GM12874 (cell line): ENCODE measurements around the gene TDRD10.

Experiments
- TF ChIP-seq, protein P1 (sequence below): IDR thresholded peaks from 2 replicates; pipeline ENCODE4 v1.5.1; 2011; ENCODE audit warnings: low read depth, mild to moderate bottlenecking, control low read depth, low read length, moderate library complexity; ENCODE audit not compliant: insufficient read depth

Gene TDRD10

DNA sequence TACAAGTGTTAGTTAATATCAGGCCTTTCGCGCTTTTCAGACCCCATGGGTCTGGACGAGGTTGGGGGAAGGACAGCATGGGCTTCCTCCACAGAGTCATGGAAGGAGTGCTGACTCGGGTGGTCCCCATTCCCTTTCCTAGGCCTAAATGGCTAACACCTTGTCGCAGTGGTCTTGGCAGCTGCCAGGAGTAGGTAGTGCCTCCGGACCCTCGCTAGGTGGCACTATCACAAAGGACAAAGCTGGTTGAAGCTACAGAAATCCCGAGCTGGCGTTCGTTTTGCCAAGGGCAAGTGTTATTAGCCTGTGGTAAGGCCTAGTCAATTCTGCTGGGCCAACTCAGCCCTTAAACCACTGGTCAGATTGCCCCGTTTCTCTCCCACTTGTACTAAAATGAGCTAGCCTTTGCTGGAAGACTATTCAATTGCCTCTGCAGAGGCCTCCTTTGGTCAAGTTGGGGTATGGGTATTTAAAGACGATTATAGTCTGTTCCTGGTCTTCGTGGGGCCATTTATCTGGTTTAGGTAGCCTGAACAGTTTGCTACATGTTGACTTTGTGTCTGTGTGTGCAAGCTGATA, 57.5 kb downstream of the TDRD10 start:
- TF ChIP-seq, protein P1, sequence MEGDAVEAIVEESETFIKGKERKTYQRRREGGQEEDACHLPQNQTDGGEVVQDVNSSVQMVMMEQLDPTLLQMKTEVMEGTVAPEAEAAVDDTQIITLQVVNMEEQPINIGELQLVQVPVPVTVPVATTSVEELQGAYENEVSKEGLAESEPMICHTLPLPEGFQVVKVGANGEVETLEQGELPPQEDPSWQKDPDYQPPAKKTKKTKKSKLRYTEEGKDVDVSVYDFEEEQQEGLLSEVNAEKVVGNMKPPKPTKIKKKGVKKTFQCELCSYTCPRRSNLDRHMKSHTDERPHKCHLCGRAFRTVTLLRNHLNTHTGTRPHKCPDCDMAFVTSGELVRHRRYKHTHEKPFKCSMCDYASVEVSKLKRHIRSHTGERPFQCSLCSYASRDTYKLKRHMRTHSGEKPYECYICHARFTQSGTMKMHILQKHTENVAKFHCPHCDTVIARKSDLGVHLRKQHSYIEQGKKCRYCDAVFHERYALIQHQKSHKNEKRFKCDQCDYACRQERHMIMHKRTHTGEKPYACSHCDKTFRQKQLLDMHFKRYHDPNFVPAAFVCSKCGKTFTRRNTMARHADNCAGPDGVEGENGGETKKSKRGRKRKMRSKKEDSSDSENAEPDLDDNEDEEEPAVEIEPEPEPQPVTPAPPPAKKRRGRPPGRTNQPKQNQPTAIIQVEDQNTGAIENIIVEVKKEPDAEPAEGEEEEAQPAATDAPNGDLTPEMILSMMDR, result peak; percentile 92

DNA sequence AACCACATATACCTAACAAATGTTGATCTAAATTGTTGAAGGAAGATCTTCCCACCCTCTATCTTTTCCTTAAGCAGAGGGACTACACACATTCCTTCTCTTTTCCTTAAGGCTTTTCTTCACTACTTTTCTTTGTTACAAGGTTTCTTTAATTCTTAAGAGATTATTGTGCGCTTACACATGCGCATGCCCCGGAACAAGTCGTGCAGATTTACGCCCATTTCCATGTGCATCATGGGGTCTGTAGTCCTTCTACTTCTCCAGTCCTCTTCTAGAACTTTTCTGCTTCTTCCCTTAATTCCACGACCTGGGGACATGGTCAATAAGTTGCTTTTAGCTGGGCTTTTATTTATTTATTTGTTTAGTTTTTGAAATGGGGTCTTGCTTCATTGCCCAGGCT, 63.9 kb downstream of the TDRD10 start:
- TF ChIP-seq, protein P1, result no peak

DNA sequence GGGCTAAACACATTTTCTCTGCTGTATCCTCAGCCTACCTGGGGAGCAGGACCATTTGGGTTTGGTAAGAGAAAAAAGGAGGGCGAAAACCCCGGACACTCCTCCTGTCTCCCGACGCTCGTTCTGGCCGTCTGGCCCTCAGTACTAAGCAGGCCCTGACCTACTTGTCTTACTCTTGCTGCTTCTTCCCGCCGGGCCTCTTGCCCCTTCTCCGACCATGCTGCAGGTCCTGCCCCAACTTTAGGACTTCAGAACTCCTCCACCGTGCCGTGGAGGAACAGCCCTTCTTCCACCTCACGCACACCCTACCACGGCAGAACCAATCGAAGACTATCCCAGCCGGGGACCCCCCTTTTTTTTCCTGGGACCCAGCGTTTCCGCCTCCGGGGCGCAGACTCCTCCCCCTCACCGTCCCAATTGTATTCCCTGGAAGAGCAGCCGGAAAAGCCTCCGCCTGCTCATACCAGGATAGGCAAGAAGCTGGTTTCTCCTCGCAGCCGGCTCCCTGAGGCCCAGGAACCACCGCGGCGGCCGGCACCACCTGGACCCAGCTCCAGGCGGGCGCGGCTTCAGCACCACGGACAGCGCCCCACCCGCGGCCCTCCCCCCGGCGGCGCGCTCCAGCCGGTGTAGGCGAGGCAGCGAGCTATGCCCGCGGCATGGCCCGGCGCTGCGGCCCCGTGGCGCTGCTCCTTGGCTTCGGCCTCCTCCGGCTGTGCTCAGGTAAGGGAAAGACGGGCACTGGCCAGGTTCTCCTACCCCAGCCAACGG, 65.6 kb downstream of the TDRD10 start, which contains the start of gene CHRNB2:
Gene CHRNB2 (plus strand): TSS at position 393 of the 771 bp plus-strand sequence. CDS start 267 bp downstream, at position 660.
- TF ChIP-seq, protein P1, result no peak

DNA sequence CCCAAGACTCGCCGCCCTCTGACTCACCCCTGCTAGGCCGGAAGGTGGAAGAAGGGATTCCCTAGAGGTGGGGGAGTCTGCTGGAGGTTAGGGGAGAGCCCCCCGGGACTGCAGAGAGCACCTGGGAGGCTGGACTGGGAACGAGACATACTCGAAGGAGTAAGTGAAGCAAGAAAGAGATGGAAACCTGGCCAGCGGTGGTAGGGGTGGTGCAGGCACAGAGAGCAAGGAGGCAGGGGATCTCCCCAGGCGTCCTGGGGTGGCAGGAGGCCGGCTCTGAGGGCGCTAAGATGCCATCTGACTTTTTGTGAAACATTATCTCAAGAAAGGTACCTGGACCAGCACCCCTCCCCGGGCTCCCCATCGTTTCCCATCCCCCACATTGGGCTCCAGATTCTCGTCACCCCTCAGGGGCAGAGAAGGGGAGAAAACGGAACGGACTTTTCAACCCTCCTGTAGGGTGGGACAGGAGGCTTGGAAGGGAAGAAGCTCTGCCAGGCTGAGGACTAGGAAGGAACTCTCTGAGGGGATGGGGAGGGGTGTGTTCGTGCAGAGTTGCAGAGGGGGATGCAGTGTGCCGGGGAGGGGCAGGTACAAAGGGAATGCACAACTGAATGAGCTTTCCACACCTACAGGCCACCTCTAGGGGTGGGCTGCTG, 66.3 kb downstream of the TDRD10 start:
- TF ChIP-seq, protein P1, result no peak

DNA sequence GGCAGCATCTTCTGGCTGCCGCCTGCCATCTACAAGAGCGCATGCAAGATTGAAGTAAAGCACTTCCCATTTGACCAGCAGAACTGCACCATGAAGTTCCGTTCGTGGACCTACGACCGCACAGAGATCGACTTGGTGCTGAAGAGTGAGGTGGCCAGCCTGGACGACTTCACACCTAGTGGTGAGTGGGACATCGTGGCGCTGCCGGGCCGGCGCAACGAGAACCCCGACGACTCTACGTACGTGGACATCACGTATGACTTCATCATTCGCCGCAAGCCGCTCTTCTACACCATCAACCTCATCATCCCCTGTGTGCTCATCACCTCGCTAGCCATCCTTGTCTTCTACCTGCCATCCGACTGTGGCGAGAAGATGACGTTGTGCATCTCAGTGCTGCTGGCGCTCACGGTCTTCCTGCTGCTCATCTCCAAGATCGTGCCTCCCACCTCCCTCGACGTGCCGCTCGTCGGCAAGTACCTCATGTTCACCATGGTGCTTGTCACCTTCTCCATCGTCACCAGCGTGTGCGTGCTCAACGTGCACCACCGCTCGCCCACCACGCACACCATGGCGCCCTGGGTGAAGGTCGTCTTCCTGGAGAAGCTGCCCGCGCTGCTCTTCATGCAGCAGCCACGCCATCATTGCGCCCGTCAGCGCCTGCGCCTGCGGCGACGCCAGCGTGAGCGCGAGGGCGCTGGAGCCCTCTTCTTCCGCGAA, 69.4 kb downstream of the TDRD10 start:
- TF ChIP-seq, protein P1, result no peak

DNA sequence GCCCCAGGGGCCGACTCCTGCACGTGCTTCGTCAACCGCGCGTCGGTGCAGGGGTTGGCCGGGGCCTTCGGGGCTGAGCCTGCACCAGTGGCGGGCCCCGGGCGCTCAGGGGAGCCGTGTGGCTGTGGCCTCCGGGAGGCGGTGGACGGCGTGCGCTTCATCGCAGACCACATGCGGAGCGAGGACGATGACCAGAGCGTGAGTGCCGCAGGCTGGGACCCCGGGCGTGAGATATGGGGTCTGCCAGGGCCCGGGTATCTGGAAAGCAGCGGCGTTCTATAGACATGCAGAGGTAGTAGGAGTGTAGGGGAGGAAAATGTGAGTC, 69.9 kb downstream of the TDRD10 start:
- TF ChIP-seq, protein P1, result no peak
